ENCODE measurements around the gene TMEM269. TPM values are rescaled to one million over a fixed set of nuclear protein-coding genes. Genes with fewer than 3 reads are reported as not detected.

Gene TMEM269
- total RNA-seq, 1 donor from 2014 or later: not detected

- Histone ChIP-seq H3K36me3 (peaks cover 45% of the 10 kb centered on the region), H3K4me3 (no peak overlapping the region), H3K27ac (replicated peaks) (no peak overlapping the region), H3K9me3 (replicated peaks) (no peaks in the 10 kb centered on the region), H3K27me3 (ENCODE audit: low read depth) (no peaks in the 10 kb centered on the region), H3K4me1 (no peaks in the 10 kb centered on the region)
- TF ChIP-seq, protein P1, sequence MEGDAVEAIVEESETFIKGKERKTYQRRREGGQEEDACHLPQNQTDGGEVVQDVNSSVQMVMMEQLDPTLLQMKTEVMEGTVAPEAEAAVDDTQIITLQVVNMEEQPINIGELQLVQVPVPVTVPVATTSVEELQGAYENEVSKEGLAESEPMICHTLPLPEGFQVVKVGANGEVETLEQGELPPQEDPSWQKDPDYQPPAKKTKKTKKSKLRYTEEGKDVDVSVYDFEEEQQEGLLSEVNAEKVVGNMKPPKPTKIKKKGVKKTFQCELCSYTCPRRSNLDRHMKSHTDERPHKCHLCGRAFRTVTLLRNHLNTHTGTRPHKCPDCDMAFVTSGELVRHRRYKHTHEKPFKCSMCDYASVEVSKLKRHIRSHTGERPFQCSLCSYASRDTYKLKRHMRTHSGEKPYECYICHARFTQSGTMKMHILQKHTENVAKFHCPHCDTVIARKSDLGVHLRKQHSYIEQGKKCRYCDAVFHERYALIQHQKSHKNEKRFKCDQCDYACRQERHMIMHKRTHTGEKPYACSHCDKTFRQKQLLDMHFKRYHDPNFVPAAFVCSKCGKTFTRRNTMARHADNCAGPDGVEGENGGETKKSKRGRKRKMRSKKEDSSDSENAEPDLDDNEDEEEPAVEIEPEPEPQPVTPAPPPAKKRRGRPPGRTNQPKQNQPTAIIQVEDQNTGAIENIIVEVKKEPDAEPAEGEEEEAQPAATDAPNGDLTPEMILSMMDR (IDR thresholded peaks at IDR 0.05; ENCODE audit: borderline replicate concordance): no peak
- intact Hi-C loops (cut with micrococcal nuclease): loop anchor here (5.0 kb wide), 1 partner anchor 169 kb away; no protein-coding TSS in a partner anchor
- DNase-seq: no peak
Observed at GRCh38 chr1:42745851-42746250, 38.9 kb upstream of the TMEM269 start.

DNA sequence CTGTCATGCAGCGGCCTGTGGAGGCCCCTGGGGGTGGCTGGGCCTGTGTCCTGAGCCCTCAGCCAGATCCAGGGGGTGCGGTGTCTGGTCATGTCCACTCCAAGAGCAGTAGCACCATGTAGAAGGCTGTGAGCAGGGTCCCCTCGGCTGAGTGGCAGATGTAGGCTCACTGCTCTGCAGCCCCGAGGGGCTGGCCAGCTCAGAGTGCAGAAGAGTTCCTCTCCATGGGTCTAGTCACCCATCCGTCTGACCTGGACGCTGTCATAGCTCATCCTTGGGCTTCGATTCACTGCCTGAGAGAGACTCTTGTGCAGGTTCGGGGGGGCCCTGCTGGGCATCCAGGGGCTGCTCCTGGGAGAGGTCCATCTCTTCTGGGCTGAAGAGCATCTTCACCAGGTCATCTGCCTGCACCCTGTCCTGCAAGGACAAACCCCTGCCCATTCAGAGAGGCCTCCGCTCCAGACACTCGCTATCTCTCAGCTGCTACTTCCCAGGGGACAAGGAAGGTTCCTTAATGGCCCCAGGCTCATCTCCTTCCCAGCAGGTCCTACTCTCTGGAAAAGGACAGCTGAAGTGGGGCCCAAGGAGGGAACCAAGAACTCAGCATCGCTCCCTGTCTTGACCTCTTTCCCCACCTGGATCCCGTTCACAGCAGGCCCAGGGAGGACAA lies 38.2 kb upstream of the TMEM269 start:
- no peak for DNase-seq
- Histone ChIP-seq H3K9me3 (replicated peaks) (no peaks in the 10 kb centered on the region), H3K4me3 (no peak overlapping the region), H3K36me3 (peaks cover 47% of the 10 kb centered on the region), H3K27ac (replicated peaks) (no peak overlapping the region), H3K4me1 (no peaks in the 10 kb centered on the region), H3K27me3 (ENCODE audit: low read depth) (no peaks in the 10 kb centered on the region)
- TF ChIP-seq, protein P1 (IDR thresholded peaks at IDR 0.05; ENCODE audit: borderline replicate concordance): no peak
- intact Hi-C loops (cut with micrococcal nuclease): loop anchor here (5.0 kb wide), 1 partner anchor 169 kb away; no protein-coding TSS in a partner anchor

GRCh38 chr1:42747125-42747524 lies 37.7 kb upstream of the TMEM269 start:
- peaks cover 52% of the 10 kb centered on the region for H3K36me3 ChIP-seq
- H3K27me3 ChIP-seq (ENCODE audit: low read depth): no peaks in the 10 kb centered on the region
- intact Hi-C loops (cut with micrococcal nuclease): loop anchor here (5.0 kb wide), 1 partner anchor 170 kb away; no protein-coding TSS in a partner anchor
- no peak overlapping the region for H3K4me3 ChIP-seq
- H3K27ac ChIP-seq (replicated peaks): no peak overlapping the region
- DNase-seq: peak; percentile 40
- H3K9me3 ChIP-seq (replicated peaks): no peaks in the 10 kb centered on the region
- TF ChIP-seq, protein P1 (IDR thresholded peaks at IDR 0.05; ENCODE audit: borderline replicate concordance): peak; percentile 75
- no peaks in the 10 kb centered on the region for H3K4me1 ChIP-seq

DNA sequence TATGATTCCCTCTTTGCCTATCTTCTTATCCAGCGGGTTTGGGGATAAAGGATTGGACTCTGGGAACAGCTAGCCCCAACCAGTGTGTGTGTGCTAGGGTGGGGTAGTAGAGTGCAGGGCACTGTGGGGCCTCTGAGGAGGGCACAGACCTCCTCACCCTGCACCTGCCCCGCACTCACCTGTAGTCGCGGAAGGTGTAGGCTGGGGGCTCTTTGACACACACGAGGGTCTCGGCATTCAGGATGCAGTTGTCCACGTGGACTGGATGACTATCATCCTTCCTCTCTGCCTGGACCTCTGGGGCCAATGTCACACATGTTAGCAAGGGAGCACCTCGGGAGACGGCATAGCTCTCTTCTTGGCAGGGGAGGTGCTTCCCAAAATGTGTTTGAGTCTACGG lies 36.8 kb upstream of the TMEM269 start:
- Histone ChIP-seq H3K36me3 (peaks cover 61% of the 10 kb centered on the region), H3K27me3 (ENCODE audit: low read depth) (no peaks in the 10 kb centered on the region)

DNA sequence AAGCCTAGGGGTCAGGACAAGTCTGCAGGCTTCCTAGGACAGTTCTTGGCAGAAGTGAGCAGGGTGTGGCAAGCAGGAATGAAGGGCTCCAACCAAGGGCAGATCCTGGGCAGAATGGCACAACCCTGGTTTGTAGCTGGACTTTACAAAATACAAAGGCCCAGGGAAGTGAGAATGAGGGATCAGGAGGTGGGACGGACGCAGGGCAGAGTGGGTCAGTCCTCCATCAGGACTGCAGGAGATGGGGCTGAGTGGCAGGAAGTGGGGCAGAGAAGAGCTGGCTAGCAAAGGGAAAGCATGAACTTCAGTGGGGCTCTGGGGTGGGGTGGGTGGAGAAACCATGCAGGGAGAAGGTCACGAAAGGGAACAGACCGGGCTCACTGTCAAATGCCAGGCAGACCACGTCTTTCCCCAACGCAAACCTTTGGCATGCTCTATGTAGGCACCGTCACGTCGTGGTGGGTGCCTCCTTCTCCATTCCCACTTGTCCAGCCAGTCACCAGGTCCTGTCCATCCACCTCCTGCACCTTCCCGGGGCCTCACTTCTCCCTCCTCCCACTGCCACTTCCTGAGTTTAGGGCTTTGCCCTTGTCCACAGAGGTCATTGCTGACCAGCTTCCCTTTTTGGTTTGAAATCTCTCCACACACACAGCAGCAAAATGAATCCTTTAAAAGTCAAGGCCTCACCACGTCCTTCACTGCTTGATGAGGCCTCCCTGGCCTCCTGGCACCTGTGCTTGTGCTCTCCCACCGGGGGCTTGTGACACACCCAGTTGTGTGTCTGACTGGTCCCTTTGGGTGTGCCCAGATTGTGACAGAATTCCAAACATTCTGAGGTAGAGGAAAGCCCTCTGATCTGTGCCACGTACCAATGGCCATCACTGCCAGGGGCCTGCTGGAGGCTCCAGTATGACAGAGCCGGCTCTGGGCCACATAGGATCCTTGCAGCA lies 36.1 kb upstream of the TMEM269 start:
- TF ChIP-seq, protein P1 (IDR thresholded peaks at IDR 0.05; ENCODE audit: borderline replicate concordance): no peak
- intact Hi-C loops (cut with micrococcal nuclease): loop anchor here (5.0 kb wide), 1 partner anchor 171 kb away; no protein-coding TSS in a partner anchor

More for the DNA sequence above, 36.8 kb upstream of the TMEM269 start:
- DNase-seq: no peak
- intact Hi-C loops (cut with micrococcal nuclease): loop anchor here (5.0 kb wide), 1 partner anchor 171 kb away; no protein-coding TSS in a partner anchor
- Histone ChIP-seq H3K4me3 (no peak overlapping the region), H3K4me1 (no peaks in the 10 kb centered on the region), H3K9me3 (replicated peaks) (no peaks in the 10 kb centered on the region), H3K27ac (replicated peaks) (no peak overlapping the region)
- TF ChIP-seq, protein P1 (IDR thresholded peaks at IDR 0.05; ENCODE audit: borderline replicate concordance): no peak

More for the DNA sequence above, 36.1 kb upstream of the TMEM269 start:
- Histone ChIP-seq H3K27me3 (ENCODE audit: low read depth) (no peaks in the 10 kb centered on the region), H3K4me1 (no peaks in the 10 kb centered on the region), H3K27ac (replicated peaks) (no peak overlapping the region), H3K9me3 (replicated peaks) (no peaks in the 10 kb centered on the region), H3K36me3 (peaks cover 69% of the 10 kb centered on the region), H3K4me3 (no peak overlapping the region)
- DNase-seq: no peak
